RPMI7951 (cell line): ENCODE data around the gene NPTX2. TPM values are rescaled to one million over a fixed set of nuclear protein-coding genes. Genes with fewer than 3 reads are reported as not detected.

Source experiments
- DNase-seq: peaks from one replicate; pipeline ENCODE4 v3.0.0-alpha.2; 2012; ENCODE audit warnings: low read depth
- total RNA-seq: library from RNA; depleted of rRNA; stranded (reverse); fragments of >200 nt; shearing (Covaris generic); gene quantifications from 2 replicates; pipeline ENCODE4 v1.2.3, GENCODE V29; 2014; rRNA removed

NPTX2 gene
- total RNA-seq, 1 experiment from 2014 or later, result 4.8 TPM

DNA sequence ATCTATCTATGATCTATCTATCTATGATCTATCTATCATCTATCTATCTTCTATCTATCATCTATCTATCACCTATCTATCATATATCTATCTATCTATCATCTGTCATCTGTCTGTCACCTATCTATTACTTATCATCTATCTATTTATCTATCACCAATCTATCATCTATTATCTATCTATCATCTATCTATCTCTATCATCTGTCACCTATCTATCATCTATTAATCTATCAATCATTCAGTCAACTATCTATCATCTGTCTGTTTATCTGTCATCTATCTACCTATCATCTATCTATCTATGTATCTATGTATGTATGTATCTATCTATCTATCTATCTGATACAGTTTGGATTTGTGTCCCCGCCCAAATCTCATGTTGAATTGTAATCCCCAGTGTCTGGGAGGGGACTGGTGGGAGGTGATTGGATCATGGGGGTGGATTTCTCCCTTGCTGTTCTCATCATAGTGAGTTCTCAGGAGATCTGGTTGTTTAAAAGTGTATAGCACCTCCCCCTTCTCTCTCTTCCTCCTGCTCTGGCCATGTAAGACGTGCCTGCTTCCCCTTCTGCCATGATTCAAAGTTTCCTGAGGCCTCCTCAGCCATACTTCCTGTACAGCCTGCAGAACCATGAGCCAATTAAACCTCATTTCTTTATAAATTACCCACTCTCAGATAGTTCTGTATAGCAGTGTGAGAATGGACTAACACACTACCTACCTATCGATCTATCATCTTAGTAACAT, 37.6 kb downstream of the NPTX2 start:
- DNase-seq, result no peak

DNA sequence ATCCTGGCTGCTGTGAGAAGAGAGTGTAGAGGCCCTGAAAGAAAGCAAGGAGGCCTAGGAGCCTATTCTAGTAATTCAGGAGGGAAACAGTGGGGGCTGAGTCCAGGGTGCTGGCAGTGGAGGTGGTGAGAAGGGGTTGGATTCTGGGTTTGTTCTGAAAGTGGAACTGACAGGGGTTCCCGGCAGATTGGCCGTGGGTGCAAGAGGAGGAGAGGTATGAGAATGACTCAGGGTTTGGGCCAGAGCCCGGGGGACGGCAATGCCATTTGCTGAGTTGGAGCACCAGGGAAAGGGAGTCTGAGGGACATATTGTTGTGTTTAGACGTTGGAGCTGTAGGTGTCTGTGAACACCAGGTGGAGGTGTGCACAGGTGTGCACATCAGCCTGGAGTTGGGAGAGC, 38.5 kb downstream of the NPTX2 start:
- DNase-seq, result no peak

- no peak for DNase-seq
Observed at GRCh38 chr7:98656899-98657298, 39.8 kb downstream of the NPTX2 start.

- DNase-seq, result no peak
Observed at GRCh38 chr7:98657736-98658135, 40.7 kb downstream of the NPTX2 start.

DNA sequence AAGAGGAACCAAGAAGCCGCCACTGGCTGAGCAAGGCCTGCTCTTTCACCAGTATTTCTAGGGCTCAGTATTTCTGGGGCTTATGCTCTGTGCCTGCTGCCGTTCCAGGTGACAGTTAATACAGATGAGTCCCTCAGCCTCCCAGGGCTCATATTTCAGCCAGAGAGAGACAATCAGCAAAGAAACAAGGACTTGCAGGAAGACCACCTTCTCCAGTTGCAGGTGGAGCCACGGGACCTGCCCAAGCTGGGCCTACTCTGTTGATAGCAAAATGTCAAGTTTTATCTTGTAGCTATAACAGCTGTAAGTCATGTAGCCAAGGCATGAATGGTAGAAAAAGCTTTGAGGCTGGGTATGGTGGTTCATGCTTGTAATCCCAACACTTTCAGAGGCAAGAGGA, 42.7 kb downstream of the NPTX2 start:
- no peak for DNase-seq

GRCh38 chr7:98661607-98662006, 44.5 kb downstream of the NPTX2 start:
- no peak for DNase-seq

GRCh38 chr7:98662289-98662688, 45.2 kb downstream of the NPTX2 start:
- no peak for DNase-seq

- DNase-seq, result no peak
Observed at GRCh38 chr7:98664882-98665281, 47.8 kb downstream of the NPTX2 start.

- no peak for DNase-seq
Observed at GRCh38 chr7:98668255-98668654, 51.2 kb downstream of the NPTX2 start.

GRCh38 chr7:98669329-98670000, 52.4 kb downstream of the NPTX2 start:
- no peak for DNase-seq

DNA sequence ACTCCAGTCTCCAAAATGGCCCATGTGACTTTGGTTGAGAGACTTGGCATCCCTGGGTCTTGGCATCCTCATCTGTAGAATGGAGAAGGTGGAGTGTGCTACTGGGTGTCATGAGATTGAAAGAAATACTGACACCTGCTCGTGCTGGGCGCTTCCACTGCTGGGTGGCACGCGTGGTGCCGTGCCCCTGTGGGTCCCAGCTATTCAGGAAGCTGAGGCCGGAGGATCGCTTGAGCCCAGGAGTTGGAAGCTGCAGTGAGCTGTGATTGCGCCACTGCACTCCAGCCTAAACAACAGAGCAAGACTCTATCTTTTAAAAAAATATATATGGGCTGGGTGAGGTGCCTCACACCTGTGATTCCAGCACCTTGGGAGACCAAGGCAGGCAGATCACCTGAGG, 53.1 kb downstream of the NPTX2 start:
- DNase-seq, result no peak

GRCh38 chr7:98671733-98672331, 54.7 kb downstream of the NPTX2 start:
- DNase-seq, result no peak

- no peak for DNase-seq
Observed at GRCh38 chr7:98674461-98674860, 57.4 kb downstream of the NPTX2 start.

DNA sequence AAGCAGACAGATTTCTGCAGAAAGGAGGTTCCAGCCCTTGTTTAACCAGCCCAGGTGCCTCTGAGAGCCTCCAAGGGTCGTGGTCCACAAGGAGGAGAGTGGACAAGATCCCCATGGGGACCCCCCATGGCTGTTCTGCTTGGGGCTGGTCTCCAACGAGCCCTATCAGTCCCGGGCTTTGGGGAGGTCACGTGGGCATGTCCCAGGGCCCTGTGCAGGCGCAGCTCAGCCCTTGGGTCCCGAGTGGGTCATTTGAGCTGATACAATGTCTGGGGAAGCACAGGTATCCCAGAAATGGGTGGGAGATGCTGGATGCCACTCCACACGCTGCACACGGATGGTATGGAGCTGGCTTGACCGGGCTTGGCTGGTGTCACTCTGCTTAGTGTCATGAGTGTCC, 57.8 kb downstream of the NPTX2 start:
- DNase-seq, result no peak

DNA sequence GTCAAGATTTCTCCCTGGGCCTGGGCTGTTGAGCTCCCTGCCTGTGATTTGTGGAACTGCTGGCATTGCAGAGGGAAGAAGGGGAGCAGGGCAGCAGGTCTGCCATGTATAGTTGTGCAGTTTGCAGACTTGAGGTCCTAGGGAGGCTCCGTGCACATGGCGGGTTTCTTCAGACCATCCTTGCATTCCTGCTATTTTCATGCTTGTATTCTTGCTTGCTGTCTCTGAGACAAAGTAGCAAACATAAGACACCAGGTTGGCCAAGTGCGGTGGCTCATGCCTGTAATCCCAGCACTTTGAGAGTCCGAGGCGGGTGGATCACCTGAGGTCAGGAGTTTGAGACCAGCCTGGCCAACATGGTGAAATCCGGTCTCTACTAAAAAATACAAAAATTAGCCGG, 61.1 kb downstream of the NPTX2 start:
- DNase-seq, result no peak

Other genes starting within 250 kb of the NPTX2 start
- 7.1 and 9.4 TPM in 2 replicates for gene BAIAP2L1, start 216.2 kb upstream of the NPTX2 start, total RNA-seq